Adrenal gland (tissue), 12 donors: Measurements from ENCODE around the gene NOXA1. TPM values are rescaled to one million over a fixed set of nuclear protein-coding genes. Genes with fewer than 3 reads are reported as not detected.

Source experiments
- DNase-seq, 7 donors: peaks; one replicate each; pipeline ENCODE4 v3.0.0-alpha.2; 2019 to 2020
- H3K27ac ChIP-seq, 5 donors: fragments of 200-600 bp; sonication (generic) in 4 of 5; 1 replicate in 3 of 5; 2 replicates in 2 of 5; pipeline versions ENCODE4 v1.5.1 to v1.8.0; 2016 to 2020; ENCODE audit warnings: mild to moderate bottlenecking in 1 of 5
- H3K27me3 ChIP-seq: fragments of 200-600 bp; 2 replicates; pipeline ENCODE4 v1.8.0; 2021
- H3K36me3 ChIP-seq, 2 donors: fragments of 200-600 bp; replicated peaks in 1 of 2; 1 replicate in 1 of 2; 2 replicates in 1 of 2; pipeline versions ENCODE4 v1.5.1 to v1.8.0; 2018 to 2022
- H3K4me1 ChIP-seq, 2 donors: fragments of 200-600 bp; replicated peaks in 1 of 2; 1 replicate in 1 of 2; 2 replicates in 1 of 2; pipeline versions ENCODE4 v1.5.1 to v1.8.0; 2018 to 2021
- H3K4me3 ChIP-seq, 4 donors: fragments of 200-600 bp; sonication (generic) in 3 of 4; one replicate each; pipeline ENCODE4 v1.5.1; 2016 to 2018
- H3K9me3 ChIP-seq, 3 donors: fragments of 200-600 bp; sonication (generic) in 1 of 3; replicated peaks in 1 of 3; 1 replicate in 2 of 3; 2 replicates in 1 of 3; pipeline versions ENCODE4 v1.5.1 to v1.8.0; 2016 to 2021
- POLR2A ChIP-seq, 2 donors: fragments of 450-650 bp; IDR thresholded peaks; one replicate each; pipeline ENCODE4 v1.6.1; 2017; ENCODE audit warnings: antibody characterized with exemption in 2 of 2, mild to moderate bottlenecking in 2 of 2, moderate library complexity in 1 of 2
- WGBS, 4 donors: extraction: QIAGEN DNeasy Blood & Tissue Kit in 2 of 4; methylation state at CpG; one replicate each; pipeline versions ENCODE4 v1.1.5 to v1.1.7; 2013 to 2017; 5-methylcytosine and 5-hydroxymethylcytosine counted together
- intact Hi-C, 2 donors: fragments of 100-400 bp; cut with DNase I; formaldehyde crosslinking; loops; one replicate each; pipeline versions ENCODE4 v1.14.1 to v1.15.0; 2022 to 2023
- polyA plus RNA-seq, 3 donors: library from polyadenylated mRNA; stranded (reverse); fragments of 200-250 nt in 2 of 3; fragments of 350-450 nt in 1 of 3; fragmentation: Illumina TruSeq in 1 of 3; extraction: RNeasy Lipid Tissue Mini Kit (QIAGEN cat#74804) in 1 of 3; gene quantifications; one replicate each; pipeline ENCODE4 v1.2.3, GENCODE V29; 2013 to 2014
- total RNA-seq, 9 donors: library from RNA; depleted of rRNA in 4 of 9; stranded (reverse); fragments of >200 nt in 4 of 9; fragments of 120-200 nt in 1 of 9; fragmentation: NEBNext Ultra II Directional in 1 of 9; extraction: Animal tissue kit (Norgen Biotek cat#: 25700) in 1 of 9; gene quantifications; one replicate each; pipeline versions ENCODE4 v1.1.0 to v1.2.4, GENCODE V29; 2013 to 2023
- TF ChIP-seq, protein P1 (sequence below), 6 experiments: fragments of 450-650 bp in 4 of 6; fragments of 200-600 bp in 2 of 6; sonication (generic) in 1 of 6; IDR thresholded peaks; 1 replicate in 5 of 6; 2 replicates in 1 of 6; pipeline versions ENCODE4 v1.5.1 to v1.8.0; 2016 to 2021; ENCODE audit warnings: antibody characterized with exemption in 6 of 6, mild to moderate bottlenecking in 2 of 6, moderate library complexity in 1 of 6
- donor health status: healthy with polysubstance abuse.
- donor health status: Bipolar disorder and iron deficiency.
- donor health status: DM: yes; HTN: yes; CAD: no.
- donor health status: DM: no; HTN: no; CAD: no.
- donor health status: DM: no; HTN: no; CAD: no.
- donor health status: DM: yes; HTN: yes; CAD: no.

The NOXA1 gene
- total and polyA plus RNA-seq, 12 donors = 2.9 to 50.7 (median 9.4) TPM; not detected in 1

DNA sequence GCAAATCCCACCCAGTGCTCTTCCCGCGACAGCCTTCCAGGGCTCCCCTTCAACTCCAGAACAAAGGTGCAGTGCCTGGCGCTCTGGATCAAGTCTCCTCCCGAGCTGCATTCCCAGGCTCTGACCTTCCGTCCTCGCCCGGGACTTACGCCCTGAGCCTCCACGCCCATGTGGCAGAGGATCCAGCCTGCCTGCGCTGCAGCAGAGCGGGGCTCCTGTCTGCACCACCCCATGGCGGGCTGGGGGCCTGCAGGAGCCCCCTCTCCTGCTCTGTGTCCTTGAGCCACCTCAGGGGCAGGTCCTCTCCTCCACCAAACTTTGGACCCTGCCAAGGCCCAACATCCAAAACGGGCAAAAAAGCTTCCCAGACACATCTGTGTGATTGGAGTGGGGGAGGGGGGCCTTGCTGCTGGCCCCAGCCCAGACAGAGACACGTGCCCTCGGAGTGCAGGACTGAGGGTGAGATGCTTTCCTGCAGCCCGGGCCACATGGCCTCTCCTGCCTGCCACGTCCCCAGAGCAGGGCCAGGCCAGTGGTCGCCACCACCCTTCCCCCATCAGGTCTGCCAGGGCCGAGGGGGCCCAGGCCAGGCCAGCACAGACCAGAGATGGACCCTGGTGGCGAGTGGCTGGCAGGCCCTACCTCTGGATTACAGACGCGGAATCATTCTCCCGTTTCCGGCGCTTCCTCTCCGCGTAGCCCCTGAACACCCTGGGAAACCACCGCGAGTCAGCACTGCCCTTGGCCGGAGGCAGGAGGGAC, 31.6 kb downstream of the NOXA1 start:
- H3K4me3 ChIP-seq = peak overlapping the region in 2 of 4 donors; percentile 34 to 54
- H3K4me1 ChIP-seq = peaks cover 24 to 27% of the 10 kb centered on the region in 2 donors
- DNase-seq = peak in 6 of 7 donors; percentile 54 to 74 (median 65)
- no peak for TF ChIP-seq POLR2A (IDR thresholded peaks at IDR 0.05)
- TF ChIP-seq, protein P1, sequence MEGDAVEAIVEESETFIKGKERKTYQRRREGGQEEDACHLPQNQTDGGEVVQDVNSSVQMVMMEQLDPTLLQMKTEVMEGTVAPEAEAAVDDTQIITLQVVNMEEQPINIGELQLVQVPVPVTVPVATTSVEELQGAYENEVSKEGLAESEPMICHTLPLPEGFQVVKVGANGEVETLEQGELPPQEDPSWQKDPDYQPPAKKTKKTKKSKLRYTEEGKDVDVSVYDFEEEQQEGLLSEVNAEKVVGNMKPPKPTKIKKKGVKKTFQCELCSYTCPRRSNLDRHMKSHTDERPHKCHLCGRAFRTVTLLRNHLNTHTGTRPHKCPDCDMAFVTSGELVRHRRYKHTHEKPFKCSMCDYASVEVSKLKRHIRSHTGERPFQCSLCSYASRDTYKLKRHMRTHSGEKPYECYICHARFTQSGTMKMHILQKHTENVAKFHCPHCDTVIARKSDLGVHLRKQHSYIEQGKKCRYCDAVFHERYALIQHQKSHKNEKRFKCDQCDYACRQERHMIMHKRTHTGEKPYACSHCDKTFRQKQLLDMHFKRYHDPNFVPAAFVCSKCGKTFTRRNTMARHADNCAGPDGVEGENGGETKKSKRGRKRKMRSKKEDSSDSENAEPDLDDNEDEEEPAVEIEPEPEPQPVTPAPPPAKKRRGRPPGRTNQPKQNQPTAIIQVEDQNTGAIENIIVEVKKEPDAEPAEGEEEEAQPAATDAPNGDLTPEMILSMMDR (IDR thresholded peaks at IDR 0.05) = no peak
- peaks cover 0 to 9% of the 10 kb centered on the region in 2 donors for H3K36me3 ChIP-seq
- intact Hi-C loops = no loop called here
- peak overlapping the region in 3 of 5 donors; percentile 43 to 86 (median 63) for H3K27ac ChIP-seq
- 48 to 62% (median 55%) methylated on average over 20 to 30 of the region's 30 CpGs for WGBS, 4 donors
- H3K27me3 ChIP-seq = no peaks in the 10 kb centered on the region
- H3K9me3 ChIP-seq = no peaks in the 10 kb centered on the region

DNA sequence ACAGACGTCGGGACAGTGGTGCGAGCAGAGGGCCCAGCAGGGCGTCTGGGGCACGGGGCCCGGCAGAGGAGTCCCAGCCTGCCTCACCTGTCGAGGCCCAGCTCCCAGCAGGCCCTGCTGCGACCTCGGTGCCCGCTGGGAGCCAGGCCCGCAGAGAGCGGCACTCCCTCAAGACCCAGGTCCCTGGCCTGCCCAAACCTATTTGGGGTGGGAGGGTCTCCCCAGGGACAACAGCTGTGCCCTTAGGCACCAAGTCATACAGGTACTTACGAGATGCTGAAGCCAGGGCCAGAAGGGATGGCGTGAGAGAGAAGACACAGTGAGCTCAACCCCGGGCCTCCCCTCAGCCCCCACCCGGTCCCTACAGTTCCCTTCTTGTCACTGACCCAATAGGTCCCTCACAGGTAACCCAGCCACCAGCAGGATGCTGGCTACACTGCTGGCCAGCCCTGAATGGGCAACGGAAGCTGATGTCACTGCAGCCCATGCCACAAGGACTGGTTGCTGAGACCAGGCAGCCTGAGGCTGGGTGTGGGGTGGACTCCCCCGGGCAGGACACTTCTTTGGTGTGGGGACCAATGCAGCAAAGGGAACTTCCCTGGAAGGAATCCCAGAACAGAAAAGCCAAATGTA, 32.3 kb downstream of the NOXA1 start:
- DNase-seq = peak in 4 of 7 donors; percentile 8 to 22 (median 18)
- H3K27me3 ChIP-seq = no peaks in the 10 kb centered on the region
- peaks cover 25 to 27% of the 10 kb centered on the region in 2 donors for H3K4me1 ChIP-seq
- H3K4me3 ChIP-seq = no peak overlapping the region
- peak overlapping the region in 1 of 5 donors; percentile 86 for H3K27ac ChIP-seq
- peaks cover 0 to 9% of the 10 kb centered on the region in 2 donors for H3K36me3 ChIP-seq
- TF ChIP-seq, protein P1 (IDR thresholded peaks at IDR 0.05) = no peak
- TF ChIP-seq POLR2A (IDR thresholded peaks at IDR 0.05) = no peak
- intact Hi-C loops = no loop called here
- H3K9me3 ChIP-seq = no peaks in the 10 kb centered on the region
- 60 to 84% (median 81%) methylated on average over 6 to 18 of the region's 18 CpGs for WGBS, 4 donors

DNA sequence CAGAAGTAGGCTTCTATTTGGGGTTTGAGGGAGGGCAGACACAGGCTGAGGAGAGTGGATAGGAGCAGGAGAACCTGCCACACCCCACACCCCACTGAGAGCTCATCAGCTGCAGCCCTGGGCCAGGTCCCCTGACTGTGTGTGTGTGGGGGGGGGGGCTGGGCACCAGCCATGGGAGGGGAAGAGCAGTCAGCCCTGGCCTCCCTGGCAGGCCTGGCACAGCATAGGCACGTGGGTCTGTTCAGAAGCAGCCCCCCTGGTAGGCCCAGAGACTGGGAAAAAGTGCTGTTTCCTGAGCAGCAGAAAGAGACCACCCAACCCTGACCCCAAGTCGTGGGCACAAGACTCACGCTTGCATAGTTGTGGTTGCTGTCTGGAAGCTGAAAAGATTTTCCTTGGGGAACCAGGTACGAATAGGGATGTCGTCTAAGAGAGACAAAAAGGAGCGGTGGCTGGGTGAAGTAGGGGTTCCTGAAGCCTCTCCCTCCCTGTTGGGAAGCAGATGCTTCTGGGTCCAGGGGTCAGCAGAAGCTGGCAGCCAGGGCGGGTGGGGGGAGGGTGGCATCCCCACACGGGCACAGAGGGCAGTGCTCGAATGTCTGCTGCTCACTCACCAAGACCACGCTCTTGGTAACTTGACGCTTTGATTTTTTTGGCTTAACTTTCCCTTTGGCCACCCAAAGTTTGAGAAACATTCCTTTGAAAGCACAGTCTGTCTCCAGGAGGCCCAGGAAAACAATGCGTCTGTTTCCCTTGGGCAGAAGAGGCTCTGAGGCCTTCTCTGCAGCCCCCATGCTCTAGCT, 33.1 kb downstream of the NOXA1 start:
- WGBS, 4 donors = 83 to 87% (median 85%) methylated on average over 12 of the region's 12 CpGs
- peaks cover 25 to 27% of the 10 kb centered on the region in 2 donors for H3K4me1 ChIP-seq
- TF ChIP-seq POLR2A (IDR thresholded peaks at IDR 0.05) = no peak
- TF ChIP-seq, protein P1 (IDR thresholded peaks at IDR 0.05) = no peak
- H3K36me3 ChIP-seq = peaks cover 0 to 9% of the 10 kb centered on the region in 2 donors
- H3K4me3 ChIP-seq = no peak overlapping the region
- no peaks in the 10 kb centered on the region for H3K9me3 ChIP-seq
- H3K27me3 ChIP-seq = no peaks in the 10 kb centered on the region
- DNase-seq = peak in 2 of 7 donors; percentile 6 to 13
- H3K27ac ChIP-seq = peak overlapping the region in 2 of 5 donors; percentile 21 to 76
- intact Hi-C loops = no loop called here
